Fibroblast of skin of abdomen (primary cell): ENCODE data around the gene PDCD11.
A peak's percentile ranks its signal among the peaks of the same experiment; 100 is the strongest.
"Not testable (repeated sequence)": the region's sequence is repeated elsewhere in the genome, so short reads cannot be mapped to it uniquely, and the experiment has no call there.

ENCODE experiments used
- DNase-seq: peaks from one replicate; pipeline ENCODE4 v3.0.0-alpha.2; 2013

PDCD11 gene

GRCh38 chr10:103478671-103479070 is 82.2 kb downstream of the PDCD11 start:
- DNase-seq = no peak

GRCh38 chr10:103479135-103479534 is 82.7 kb downstream of the PDCD11 start, which contains the start of gene CALHM3:
Gene CALHM3 (minus strand): TSS chr10:103479240. CDS start chr10:103479032, 208 bp downstream.
- DNase-seq = no peak

- DNase-seq = no peak
Observed at GRCh38 chr10:103480521-103480920, 84.1 kb downstream of the PDCD11 start.

- peak; percentile 60 for DNase-seq
Observed at GRCh38 chr10:103481974-103482531, 85.6 kb downstream of the PDCD11 start.

GRCh38 chr10:103486635-103487409 is 90.4 kb downstream of the PDCD11 start:
- not testable (repeated sequence) for DNase-seq

- no peak for DNase-seq
Observed at GRCh38 chr10:103487410-103487708, 90.9 kb downstream of the PDCD11 start.

GRCh38 chr10:103490986-103491314 is 94.5 kb downstream of the PDCD11 start:
- DNase-seq = no peak

GRCh38 chr10:103491729-103492364 is 95.4 kb downstream of the PDCD11 start:
- DNase-seq = peak; percentile 96

GRCh38 chr10:103492655-103493261 is 96.3 kb downstream of the PDCD11 start:
- DNase-seq = no peak

- DNase-seq = no peak
Observed at GRCh38 chr10:103493362-103493915, 97.0 kb downstream of the PDCD11 start, which contains the start of gene NEURL1. Gene NEURL1 (plus strand): TSS chr10:103493705. CDS start chr10:103494388, 683 bp downstream.

- DNase-seq = no peak
Observed at GRCh38 chr10:103493916-103494877, 97.8 kb downstream of the PDCD11 start.

- DNase-seq = no peak
Observed at GRCh38 chr10:103495321-103495720, 98.9 kb downstream of the PDCD11 start.
